K562 (cell line): ENCODE measurements around the gene USP37. TPM values are rescaled to one million over a fixed set of nuclear protein-coding genes. Genes with fewer than 3 reads are reported as not detected.

ENCODE experiments used
- CREB1 ChIP-seq, 2 experiments: sonication (generic) in 1 of 2; formaldehyde crosslinking in 1 of 2; IDR thresholded peaks; 2 replicates each; pipeline versions ENCODE4 v1.6.1 to v1.8.0; 2012 to 2022; ENCODE audit warnings: inconsistent platforms in 1 of 2, mild to moderate bottlenecking in 1 of 2, missing genetic modification reagents in 1 of 2, moderate library complexity in 1 of 2
- FOXM1 ChIP-seq, 2 experiments: fragments of 450-650 bp in 1 of 2; sonication (generic) in 1 of 2; formaldehyde crosslinking in 1 of 2; IDR thresholded peaks; 2 replicates each; pipeline versions ENCODE4 v1.6.1 to v1.9.0; 2017 to 2022; ENCODE audit warnings: low read depth in 2 of 2, mild to moderate bottlenecking in 2 of 2, missing genetic modification reagents in 1 of 2, moderate library complexity in 1 of 2
- KAT8 ChIP-seq: fragments of 450-650 bp; IDR thresholded peaks from 2 replicates; pipeline ENCODE4 v1.6.1; 2016; ENCODE audit warnings: low read depth, mild to moderate bottlenecking
- KDM5B ChIP-seq: fragments of 200-600 bp; sonication (generic); IDR thresholded peaks from 2 replicates; pipeline ENCODE4 v1.6.1; 2012; ENCODE audit warnings: low read depth, mild to moderate bottlenecking, moderate library complexity, low read length, control low read depth, inconsistent platforms; ENCODE audit not compliant: insufficient replicate concordance
- MCM2 ChIP-seq: fragments of 450-650 bp; IDR thresholded peaks from 2 replicates; pipeline ENCODE4 v1.6.1; 2017; ENCODE audit warnings: low read depth, mild to moderate bottlenecking
- PRMT5 ChIP-seq: sonication (generic); formaldehyde crosslinking; IDR thresholded peaks from 2 replicates; pipeline ENCODE4 v1.5.0; 2020; ENCODE audit warnings: missing genetic modification reagents
- RCOR1 ChIP-seq, 2 experiments: IDR thresholded peaks; 2 replicates each; pipeline ENCODE4 v1.6.1; 2012; ENCODE audit warnings: low read depth in 2 of 2, low read length in 2 of 2, borderline replicate concordance in 1 of 2, improper control_type of control experiment in 1 of 2
- SIN3A ChIP-seq, 2 experiments: fragments of 150-350 bp in 1 of 2; IDR thresholded peaks; 2 replicates each; pipeline ENCODE4 v1.6.1; 2011 to 2016; ENCODE audit warnings: borderline replicate concordance in 2 of 2, low read depth in 2 of 2, low read length in 2 of 2, mild to moderate bottlenecking in 2 of 2, moderate library complexity in 2 of 2; ENCODE audit not compliant: control insufficient read depth in 1 of 2
- ZFP36 ChIP-seq: fragments of 150-350 bp; IDR thresholded peaks from 2 replicates; pipeline ENCODE4 v1.6.1; 2018; ENCODE audit warnings: low read length, low read depth; ENCODE audit not compliant: partially characterized antibody
- ZNF354B ChIP-seq: fragments of 250-450 bp; sonication (Bioruptor Pico); IDR thresholded peaks from 2 replicates; pipeline ENCODE4 v1.4.0; 2020
- ZNF408 ChIP-seq: fragments of 250-450 bp; sonication (Bioruptor Pico); IDR thresholded peaks from 2 replicates; pipeline ENCODE4 v1.4.0; 2020; ENCODE audit warnings: low read depth, mild to moderate bottlenecking, moderate library complexity
- ZNF445 ChIP-seq: fragments of 250-450 bp; sonication (Bioruptor Pico); IDR thresholded peaks from 2 replicates; pipeline ENCODE4 v1.4.0; 2020; ENCODE audit warnings: low read depth, mild to moderate bottlenecking, moderate library complexity
- polyA plus RNA-seq, 8 experiments: library from polyadenylated mRNA; depleted of rRNA in 4 of 8; stranded (reverse) in 5 of 8; unstranded in 3 of 8; fragments of >200 nt; fragmentation: Nextera tagmentation in 2 of 8; fragmentation: Illumina TruSeq in 1 of 8; extraction: Ambion mirVana in 2 of 8; extraction: Trizol in 1 of 8; gene quantifications; 2 replicates each; pipeline versions ENCODE4 v1.2.1 to v1.2.3, GENCODE V29; 2011 to 2014; ENCODE audit warnings: inconsistent platforms in 1 of 8, missing spikeins in 1 of 8
- total RNA-seq, 7 experiments: library from RNA; depleted of rRNA in 6 of 7; stranded (reverse); fragments of >200 nt in 6 of 7; fragmentation: Illumina TruSeq in 2 of 7; extraction: Trizol in 2 of 7; gene quantifications; 2 replicates each; pipeline versions ENCODE4 v1.2.1 to v1.2.3, GENCODE V29; 2011 to 2021; ENCODE audit warnings: low replicate concordance in 1 of 7
- TF ChIP-seq, protein P1 (sequence below), 2 experiments: fragments of 200-800 bp in 1 of 2; sonication (Bioruptor generic) in 1 of 2; sonication (generic) in 1 of 2; formaldehyde crosslinking in 1 of 2; IDR thresholded peaks in 1 of 2; conservative IDR thresholded peaks in 1 of 2; 2 replicates each; pipeline versions ENCODE4 v1.5.0 to v1.6.1; 2016 to 2020; ENCODE audit warnings: missing compliant biosample characterization in 1 of 2, missing genetic modification characterization in 1 of 2, missing genetic modification reagents in 1 of 2
- TF ChIP-seq, protein P2 (sequence below), 3 experiments: fragments of 200-800 bp in 1 of 3; fragments of 250-450 bp in 1 of 3; fragments of 450-650 bp in 1 of 3; sonication (Bioruptor Pico) in 1 of 3; sonication (Bioruptor generic) in 1 of 3; formaldehyde crosslinking in 1 of 3; IDR thresholded peaks; 2 replicates each; pipeline versions ENCODE4 v1.6.1 to v1.8.0; 2016 to 2022; ENCODE audit warnings: mild to moderate bottlenecking in 2 of 3, missing genetic modification characterization in 2 of 3, missing compliant biosample characterization in 1 of 3, moderate library complexity in 1 of 3
- TF ChIP-seq, protein P3 (sequence below): fragments of 250-450 bp; sonication (Bioruptor Pico); IDR thresholded peaks from 2 replicates; pipeline ENCODE4 v1.9.0; 2021; ENCODE audit warnings: mild to moderate bottlenecking
- TF ChIP-seq, protein P4 (sequence below): sonication (generic); formaldehyde crosslinking; IDR thresholded peaks from 2 replicates; pipeline ENCODE4 v1.8.0; 2022; ENCODE audit warnings: missing genetic modification reagents, mild to moderate bottlenecking, borderline replicate concordance

USP37 gene
- total and polyA plus RNA-seq, 9 of the 15 experiments (the other 6 are each of a cell fraction or from before 2014, with no cell fraction given), result 2.0 to 14.2 (median 8.5) TPM

DNA sequence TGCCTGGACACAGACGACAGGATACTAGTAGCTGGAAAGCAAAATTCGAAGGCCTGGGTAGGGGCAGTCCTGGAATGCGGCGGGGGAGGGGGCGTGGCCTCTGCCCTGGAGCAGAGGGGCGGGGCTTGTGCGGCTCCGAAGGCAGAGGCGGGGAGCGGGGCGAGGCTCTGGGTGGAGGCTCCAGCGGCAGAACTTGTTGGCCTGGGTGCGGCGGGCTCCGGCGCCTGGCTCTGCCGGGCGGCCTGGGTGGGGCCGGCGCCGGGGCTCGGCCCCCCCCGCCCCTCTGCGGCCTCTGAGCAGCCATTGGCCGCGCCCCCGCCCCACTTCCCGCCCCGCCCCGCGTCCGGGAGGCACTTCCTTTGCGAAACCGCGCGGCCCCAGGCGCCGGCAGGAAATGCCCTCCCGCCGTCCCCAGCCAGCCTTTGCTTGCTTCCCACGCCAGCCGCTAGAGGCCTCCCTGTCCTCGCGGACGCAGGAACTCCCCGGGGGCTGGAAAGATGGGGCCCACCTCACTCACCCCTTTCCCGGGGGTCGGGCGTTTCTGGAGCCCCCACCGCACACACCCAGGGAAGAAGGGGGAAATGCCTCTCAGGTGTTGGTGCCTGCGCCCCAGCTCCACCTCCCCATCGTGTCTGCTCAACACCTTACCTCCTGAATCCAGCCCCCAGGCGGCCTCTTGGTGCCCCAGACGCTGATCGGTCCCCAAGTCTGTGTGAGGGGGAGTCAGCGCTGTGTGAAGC lies 161.8 kb downstream of the USP37 start (continued):
- TF ChIP-seq FOXM1 (IDR thresholded peaks at IDR 0.05; ENCODE audit: low read depth) (no peak), FOXM1 (CRISPR knock-in tag; IDR thresholded peaks at IDR 0.05; ENCODE audit: low read depth) (no peak), KDM5B (peak; percentile 70), MCM2 (no peak), SIN3A (IDR thresholded peaks at IDR 0.05; ENCODE audit: borderline replicate concordance in 2 of 2, control insufficient read depth in 1 of 2, low read depth in 2 of 2, low read length in 2 of 2) (no peak), RCOR1 (IDR thresholded peaks at IDR 0.05; ENCODE audit: borderline replicate concordance in 1 of 2, low read depth in 2 of 2, low read length in 2 of 2) (peak in 1 of 2 experiments; percentile 24; a peak in 1 of 4 replicates), PRMT5 (CRISPR knock-in tag) (no peak), ZFP36 (no peak), CREB1 (IDR thresholded peaks at IDR 0.05) (0 out of 2 replicates have a peak, but pooled peaks have one; percentile 12), CREB1 (CRISPR knock-in tag; IDR thresholded peaks at IDR 0.05) (peak; percentile 42; the same call in 1 of the 2 replicates), ZNF408 (no peak), ZNF354B (CRISPR knock-in tag) (no peak), KAT8 (no peak), ZNF445 (CRISPR knock-in tag) (peak; percentile 58; the same call in 1 of the 2 replicates)
- TF ChIP-seq, protein P1, sequence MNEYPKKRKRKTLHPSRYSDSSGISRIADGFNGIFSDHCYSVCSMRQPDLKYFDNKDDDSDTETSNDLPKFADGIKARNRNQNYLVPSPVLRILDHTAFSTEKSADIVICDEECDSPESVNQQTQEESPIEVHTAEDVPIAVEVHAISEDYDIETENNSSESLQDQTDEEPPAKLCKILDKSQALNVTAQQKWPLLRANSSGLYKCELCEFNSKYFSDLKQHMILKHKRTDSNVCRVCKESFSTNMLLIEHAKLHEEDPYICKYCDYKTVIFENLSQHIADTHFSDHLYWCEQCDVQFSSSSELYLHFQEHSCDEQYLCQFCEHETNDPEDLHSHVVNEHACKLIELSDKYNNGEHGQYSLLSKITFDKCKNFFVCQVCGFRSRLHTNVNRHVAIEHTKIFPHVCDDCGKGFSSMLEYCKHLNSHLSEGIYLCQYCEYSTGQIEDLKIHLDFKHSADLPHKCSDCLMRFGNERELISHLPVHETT (CRISPR knock-in tag; conservative IDR thresholded peaks at IDR 0.05 in 1 of 2, IDR thresholded peaks at IDR 0.05 in 1 of 2), result peak in 1 of 2 experiments; percentile 77; a peak in 2 of 4 replicates
- TF ChIP-seq, protein P2, sequence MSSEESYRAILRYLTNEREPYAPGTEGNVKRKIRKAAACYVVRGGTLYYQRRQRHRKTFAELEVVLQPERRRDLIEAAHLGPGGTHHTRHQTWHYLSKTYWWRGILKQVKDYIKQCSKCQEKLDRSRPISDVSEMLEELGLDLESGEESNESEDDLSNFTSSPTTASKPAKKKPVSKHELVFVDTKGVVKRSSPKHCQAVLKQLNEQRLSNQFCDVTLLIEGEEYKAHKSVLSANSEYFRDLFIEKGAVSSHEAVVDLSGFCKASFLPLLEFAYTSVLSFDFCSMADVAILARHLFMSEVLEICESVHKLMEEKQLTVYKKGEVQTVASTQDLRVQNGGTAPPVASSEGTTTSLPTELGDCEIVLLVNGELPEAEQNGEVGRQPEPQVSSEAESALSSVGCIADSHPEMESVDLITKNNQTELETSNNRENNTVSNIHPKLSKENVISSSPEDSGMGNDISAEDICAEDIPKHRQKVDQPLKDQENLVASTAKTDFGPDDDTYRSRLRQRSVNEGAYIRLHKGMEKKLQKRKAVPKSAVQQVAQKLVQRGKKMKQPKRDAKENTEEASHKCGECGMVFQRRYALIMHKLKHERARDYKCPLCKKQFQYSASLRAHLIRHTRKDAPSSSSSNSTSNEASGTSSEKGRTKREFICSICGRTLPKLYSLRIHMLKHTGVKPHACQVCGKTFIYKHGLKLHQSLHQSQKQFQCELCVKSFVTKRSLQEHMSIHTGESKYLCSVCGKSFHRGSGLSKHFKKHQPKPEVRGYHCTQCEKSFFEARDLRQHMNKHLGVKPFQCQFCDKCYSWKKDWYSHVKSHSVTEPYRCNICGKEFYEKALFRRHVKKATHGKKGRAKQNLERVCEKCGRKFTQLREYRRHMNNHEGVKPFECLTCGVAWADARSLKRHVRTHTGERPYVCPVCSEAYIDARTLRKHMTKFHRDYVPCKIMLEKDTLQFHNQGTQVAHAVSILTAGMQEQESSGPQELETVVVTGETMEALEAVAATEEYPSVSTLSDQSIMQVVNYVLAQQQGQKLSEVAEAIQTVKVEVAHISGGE (CRISPR knock-in tag; IDR thresholded peaks at IDR 0.05), result peak in 1 of 3 experiments; percentile 67; a peak in 2 of 6 replicates
- TF ChIP-seq, protein P3, sequence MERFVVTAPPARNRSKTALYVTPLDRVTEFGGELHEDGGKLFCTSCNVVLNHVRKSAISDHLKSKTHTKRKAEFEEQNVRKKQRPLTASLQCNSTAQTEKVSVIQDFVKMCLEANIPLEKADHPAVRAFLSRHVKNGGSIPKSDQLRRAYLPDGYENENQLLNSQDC, result no peak
- TF ChIP-seq, protein P4, sequence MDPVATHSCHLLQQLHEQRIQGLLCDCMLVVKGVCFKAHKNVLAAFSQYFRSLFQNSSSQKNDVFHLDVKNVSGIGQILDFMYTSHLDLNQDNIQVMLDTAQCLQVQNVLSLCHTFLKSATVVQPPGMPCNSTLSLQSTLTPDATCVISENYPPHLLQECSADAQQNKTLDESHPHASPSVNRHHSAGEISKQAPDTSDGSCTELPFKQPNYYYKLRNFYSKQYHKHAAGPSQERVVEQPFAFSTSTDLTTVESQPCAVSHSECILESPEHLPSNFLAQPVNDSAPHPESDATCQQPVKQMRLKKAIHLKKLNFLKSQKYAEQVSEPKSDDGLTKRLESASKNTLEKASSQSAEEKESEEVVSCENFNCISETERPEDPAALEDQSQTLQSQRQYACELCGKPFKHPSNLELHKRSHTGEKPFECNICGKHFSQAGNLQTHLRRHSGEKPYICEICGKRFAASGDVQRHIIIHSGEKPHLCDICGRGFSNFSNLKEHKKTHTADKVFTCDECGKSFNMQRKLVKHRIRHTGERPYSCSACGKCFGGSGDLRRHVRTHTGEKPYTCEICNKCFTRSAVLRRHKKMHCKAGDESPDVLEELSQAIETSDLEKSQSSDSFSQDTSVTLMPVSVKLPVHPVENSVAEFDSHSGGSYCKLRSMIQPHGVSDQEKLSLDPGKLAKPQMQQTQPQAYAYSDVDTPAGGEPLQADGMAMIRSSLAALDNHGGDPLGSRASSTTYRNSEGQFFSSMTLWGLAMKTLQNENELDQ (CRISPR knock-in tag), result no peak
